Posterior vena cava (tissue), 2 donors: ENCODE data around the gene MACROD2. TPM values are rescaled to one million over a fixed set of nuclear protein-coding genes. Genes with fewer than 3 reads are reported as not detected.
"Not testable (repeated sequence)": the region's sequence is repeated elsewhere in the genome, so short reads cannot be mapped to it uniquely, and the experiment has no call there.

Experiments
- DNase-seq: peaks from one replicate; pipeline ENCODE4 v3.0.0-alpha.2; 2020; ENCODE audit warnings: low spot score
- intact Hi-C, 2 donors: fragments of 100-400 bp; cut with DNase I; formaldehyde crosslinking; loops; one replicate each; pipeline versions ENCODE4 v1.14.1 to v1.14.2; 2022 to 2023
- total RNA-seq, 2 donors: library from RNA; stranded (reverse); fragmentation: NEBNext Ultra II Directional; extraction: Animal tissue kit (Norgen Biotek cat#: 25700); gene quantifications; one replicate each; pipeline ENCODE4 v1.2.1, GENCODE V29; 2021
- donor health status: DM: yes; HTN: yes; CAD: no.
- donor health status: DM: yes; HTN: yes; CAD: no.

Gene MACROD2
- total RNA-seq, 2 donors from 2014 or later: 15.5 to 25.5 TPM

DNA sequence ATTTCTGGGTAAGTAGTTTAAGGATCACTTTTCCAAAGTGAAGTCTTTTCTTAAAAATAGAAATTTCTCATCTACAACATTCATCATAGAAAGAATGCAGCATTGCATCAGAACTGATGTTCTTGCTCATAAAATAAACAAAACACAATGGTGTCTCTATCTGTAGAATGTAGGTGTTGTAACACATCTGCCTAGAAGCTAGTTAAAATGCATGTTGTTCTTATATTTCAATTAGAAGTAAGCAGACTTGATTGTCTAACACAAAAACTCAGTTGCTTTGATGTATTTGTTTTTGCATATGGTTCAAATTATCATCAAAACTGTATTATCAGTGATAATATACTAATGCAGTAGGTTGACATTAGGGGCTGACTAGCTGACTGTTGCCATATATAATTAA lies 996.8 kb downstream of the MACROD2 start:
- DNase-seq: no peak
- intact Hi-C loops: loop anchor here in 1 of 2 donors (10.0 kb wide), 1 partner anchor 1657 kb away; no protein-coding TSS in a partner anchor

GRCh38 chr20:14992961-14993360 lies 997.6 kb downstream of the MACROD2 start:
- intact Hi-C loops: loop anchor here in 1 of 2 donors (10.0 kb wide), 1 partner anchor 1658 kb away; no protein-coding TSS in a partner anchor
- no peak for DNase-seq

- no peak for DNase-seq
- intact Hi-C loops: loop anchor here in 1 of 2 donors (10.0 kb wide), 1 partner anchor 1662 kb away; no protein-coding TSS in a partner anchor
Observed at GRCh38 chr20:14996883-14997672, 1001.8 kb downstream of the MACROD2 start.

GRCh38 chr20:14997791-14998190 lies 1002.5 kb downstream of the MACROD2 start:
- intact Hi-C loops: loop anchor here in 1 of 2 donors (10.0 kb wide), 1 partner anchor 1663 kb away; no protein-coding TSS in a partner anchor
- no peak for DNase-seq

- intact Hi-C loops: no loop called here
- no peak for DNase-seq
Observed at GRCh38 chr20:15005300-15005986, 1010.1 kb downstream of the MACROD2 start.

- intact Hi-C loops: no loop called here
Observed at GRCh38 chr20:15011631-15012030, 1016.3 kb downstream of the MACROD2 start.

GRCh38 chr20:15012566-15012965 lies 1017.2 kb downstream of the MACROD2 start:
- intact Hi-C loops: no loop called here
- DNase-seq: no peak

More at GRCh38 chr20:15011631-15012030, 1016.3 kb downstream of the MACROD2 start:
- DNase-seq: no peak

DNA sequence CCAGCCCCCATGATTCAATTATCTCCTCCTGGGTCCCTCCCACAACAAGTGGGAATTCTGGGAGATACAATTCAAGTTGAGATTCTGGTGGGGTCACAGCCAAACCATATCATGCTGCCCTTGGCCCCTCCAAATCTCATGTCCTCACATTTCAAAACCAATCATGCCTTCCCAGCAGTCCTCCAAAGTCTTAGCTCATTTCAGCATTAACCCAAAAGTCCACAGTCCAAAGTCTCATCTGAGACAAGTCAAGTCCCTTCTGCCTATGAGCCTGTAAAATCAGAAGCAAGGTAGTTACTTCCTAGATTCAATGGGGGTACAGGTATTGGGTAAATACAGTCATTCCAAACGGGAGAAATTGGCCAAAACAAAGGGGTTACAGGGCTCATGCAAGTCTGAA lies 1021.6 kb downstream of the MACROD2 start:
- intact Hi-C loops, DNase-seq: not testable (repeated sequence)

GRCh38 chr20:15018966-15019365 lies 1023.6 kb downstream of the MACROD2 start:
- DNase-seq: no peak
- intact Hi-C loops: no loop called here

DNA sequence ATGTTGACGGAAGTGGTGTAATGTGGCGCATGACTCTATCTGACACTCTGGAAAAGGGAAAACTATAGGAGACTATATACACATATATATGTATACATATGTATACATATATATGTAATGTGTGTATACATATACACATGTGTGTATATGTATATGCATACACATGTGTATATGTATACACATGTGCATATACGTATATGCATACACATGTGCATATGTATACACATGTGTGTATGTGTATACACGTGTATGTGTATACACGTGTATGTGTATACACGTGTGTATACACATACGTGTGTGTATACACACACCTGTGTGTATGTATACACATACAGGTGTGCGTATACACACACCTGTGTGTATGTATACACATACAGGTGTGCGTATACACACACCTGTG lies 1025.5 kb downstream of the MACROD2 start:
- intact Hi-C loops: no loop called here
- no peak for DNase-seq

- no peak for DNase-seq
- intact Hi-C loops: no loop called here
Observed at GRCh38 chr20:15022921-15023320, 1027.6 kb downstream of the MACROD2 start.

- DNase-seq: no peak
- intact Hi-C loops: no loop called here
Observed at GRCh38 chr20:15026759-15027158, 1031.4 kb downstream of the MACROD2 start.

DNA sequence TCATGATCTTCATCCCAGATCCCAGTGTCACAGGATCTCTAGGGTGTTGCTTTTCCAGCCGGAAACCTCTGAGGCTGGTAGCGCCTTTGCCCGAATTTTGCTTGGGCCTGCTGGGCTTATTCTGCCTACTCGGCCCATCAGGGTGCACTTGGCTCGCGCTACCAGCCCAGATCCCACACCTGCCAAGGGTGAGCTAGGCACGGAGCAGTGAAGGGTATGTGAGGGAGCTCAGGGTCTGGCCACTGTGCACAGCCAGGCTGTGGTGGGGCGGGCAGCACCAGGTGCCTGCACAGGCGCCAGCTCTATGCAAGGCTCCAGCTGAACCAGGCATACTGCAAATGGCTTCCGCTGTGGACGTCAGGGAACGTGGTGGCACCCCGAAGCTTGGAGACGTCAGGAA lies 1035.5 kb downstream of the MACROD2 start:
- intact Hi-C loops: no loop called here
- no peak for DNase-seq

- intact Hi-C loops: no loop called here
- no peak for DNase-seq
Observed at GRCh38 chr20:15031546-15032351, 1036.4 kb downstream of the MACROD2 start.

DNA sequence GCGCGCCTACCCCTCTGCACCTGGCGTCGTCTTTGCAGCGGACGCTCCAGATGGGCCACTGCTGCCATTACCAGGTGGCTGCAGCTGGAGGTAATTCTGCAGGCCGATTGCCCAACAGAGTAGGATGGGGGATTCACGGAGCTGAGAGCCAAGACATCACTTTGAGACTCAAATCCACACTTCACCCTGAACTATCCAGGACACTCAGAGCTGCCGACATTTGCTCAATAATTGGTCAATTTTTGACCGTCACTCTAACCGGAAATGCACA lies 1037.0 kb downstream of the MACROD2 start:
- no peak for DNase-seq
- intact Hi-C loops: no loop called here

DNA sequence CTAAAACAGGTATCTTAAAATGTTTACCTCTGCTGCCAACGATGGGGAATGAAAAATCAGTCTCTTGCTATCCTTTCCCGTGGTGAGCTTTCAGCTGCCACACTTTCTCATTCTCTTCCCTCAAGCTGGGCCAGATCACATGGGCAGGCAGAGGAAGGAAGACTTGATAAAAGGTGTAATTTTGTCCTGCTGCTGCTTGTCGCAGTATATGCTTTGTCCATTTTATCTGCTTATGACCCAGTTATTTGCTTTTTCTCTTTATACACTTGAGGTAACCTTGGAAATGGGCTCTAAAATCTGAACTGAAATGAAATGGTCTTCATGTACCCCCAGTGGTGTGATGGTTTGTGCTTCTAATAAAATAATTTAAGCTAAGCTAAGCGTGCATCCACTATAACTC lies 1038.0 kb downstream of the MACROD2 start:
- no peak for DNase-seq
- intact Hi-C loops: no loop called here

GRCh38 chr20:15033891-15034290 lies 1038.6 kb downstream of the MACROD2 start:
- DNase-seq: no peak
- intact Hi-C loops: no loop called here

GRCh38 chr20:15036948-15037347 lies 1041.6 kb downstream of the MACROD2 start:
- no peak for DNase-seq
- intact Hi-C loops: no loop called here

- no peak for DNase-seq
- intact Hi-C loops: no loop called here
Observed at GRCh38 chr20:15039088-15039752, 1043.9 kb downstream of the MACROD2 start.
